SK-N-SH (cell line): ENCODE data around the gene YBX2.

Source experiments
- CTCF ChIP-seq: fragments of 200-600 bp; sonication (generic); IDR thresholded peaks from 2 replicates; pipeline ENCODE4 v1.6.1; 2017; ENCODE audit warnings: antibody characterized with exemption, mild to moderate bottlenecking, moderate library complexity
- EZH2phosphoT487 ChIP-seq: fragments of 200-600 bp; sonication (generic); IDR thresholded peaks from 2 replicates; pipeline ENCODE4 v1.6.1; 2017; ENCODE audit warnings: low read depth, mixed run types, mild to moderate bottlenecking, antibody characterized with exemption, moderate library complexity, borderline replicate concordance
- FOSL2 ChIP-seq: IDR thresholded peaks from 2 replicates; pipeline ENCODE4 v1.4.0; 2012; ENCODE audit warnings: low read depth, mild to moderate bottlenecking, moderate library complexity, borderline replicate concordance
- REST ChIP-seq: IDR thresholded peaks from 2 replicates; pipeline ENCODE4 v1.6.1; 2012; ENCODE audit warnings: mild to moderate bottlenecking, low read depth, low read length, moderate library complexity
- RXRA ChIP-seq: IDR thresholded peaks from 2 replicates; pipeline ENCODE4 v1.4.0; 2012; ENCODE audit warnings: low read depth, mild to moderate bottlenecking, borderline replicate concordance
- YY1 ChIP-seq: IDR thresholded peaks from 2 replicates; pipeline ENCODE4 v1.4.0; 2012; ENCODE audit warnings: low read depth, mild to moderate bottlenecking

GRCh38 chr17:7327056-7327455 lies 32.6 kb upstream of the YBX2 start:
- TF ChIP-seq REST (no peak), RXRA (no peak), EZH2phosphoT487 (no peak), YY1 (no peak), FOSL2 (no peak), CTCF (no peak)
